Thymus (tissue), 11 donors: Measurements from ENCODE around the gene ACTN4. TPM values are rescaled to one million over a fixed set of nuclear protein-coding genes. Genes with fewer than 3 reads are reported as not detected.
"Not testable (repeated sequence)": the region's sequence is repeated elsewhere in the genome, so short reads cannot be mapped to it uniquely, and the experiment has no call there.

ENCODE experiments used
- DNase-seq, 9 donors: peaks; one replicate each; pipeline ENCODE4 v3.0.0-alpha.2; 2013; ENCODE audit warnings: low spot score in 9 of 9, low read depth in 6 of 9, missing footprints in 1 of 9
- H3K27ac ChIP-seq, 2 donors: one replicate each; pipeline ENCODE4 v1.5.1; 2013; ENCODE audit warnings: control low read depth in 1 of 2, low read depth in 1 of 2, low read length in 1 of 2, mild to moderate bottlenecking in 1 of 2, moderate library complexity in 1 of 2
- H3K27me3 ChIP-seq, 2 donors: one replicate each; pipeline ENCODE4 v1.5.1; 2013; ENCODE audit warnings: low read length in 1 of 2; ENCODE audit not compliant: control insufficient read depth in 2 of 2, insufficient read depth in 1 of 2
- H3K36me3 ChIP-seq, 2 donors: one replicate each; pipeline ENCODE4 v1.5.1; 2013; ENCODE audit warnings: low read length in 1 of 2, mild to moderate bottlenecking in 1 of 2, moderate library complexity in 1 of 2; ENCODE audit not compliant: control insufficient read depth in 2 of 2, insufficient read depth in 2 of 2
- H3K4me1 ChIP-seq, 2 donors: one replicate each; pipeline ENCODE4 v1.5.1; 2013; ENCODE audit warnings: low read length in 2 of 2; ENCODE audit not compliant: control insufficient read depth in 2 of 2, insufficient read depth in 2 of 2
- H3K4me3 ChIP-seq, 2 donors: one replicate each; pipeline ENCODE4 v1.5.1; 2013; ENCODE audit warnings: low read length in 2 of 2, control low read depth in 1 of 2, mild to moderate bottlenecking in 1 of 2
- H3K9me3 ChIP-seq, 2 donors: one replicate each; pipeline ENCODE4 v1.5.1; 2013; ENCODE audit warnings: low read length in 1 of 2, mild to moderate bottlenecking in 1 of 2; ENCODE audit not compliant: control insufficient read depth in 2 of 2, insufficient read depth in 1 of 2
- WGBS: extraction: QIAGEN DNeasy Blood & Tissue Kit; methylation state at CpG from one replicate; pipeline ENCODE4 v1.1.7; 2013; 5-methylcytosine and 5-hydroxymethylcytosine counted together
- polyA plus RNA-seq: library from polyadenylated mRNA; stranded (reverse); fragments of 200-250 nt; gene quantifications from one replicate; pipeline ENCODE4 v1.2.3, GENCODE V29; 2013
- total RNA-seq: library from RNA; stranded (reverse); fragments of 120-200 nt; gene quantifications from one replicate; pipeline ENCODE4 v1.2.4, GENCODE V29; 2013
- donor health status: healthy.

ACTN4 gene
- total and polyA plus RNA-seq, 2 donors = 23.8 to 124 TPM

DNA sequence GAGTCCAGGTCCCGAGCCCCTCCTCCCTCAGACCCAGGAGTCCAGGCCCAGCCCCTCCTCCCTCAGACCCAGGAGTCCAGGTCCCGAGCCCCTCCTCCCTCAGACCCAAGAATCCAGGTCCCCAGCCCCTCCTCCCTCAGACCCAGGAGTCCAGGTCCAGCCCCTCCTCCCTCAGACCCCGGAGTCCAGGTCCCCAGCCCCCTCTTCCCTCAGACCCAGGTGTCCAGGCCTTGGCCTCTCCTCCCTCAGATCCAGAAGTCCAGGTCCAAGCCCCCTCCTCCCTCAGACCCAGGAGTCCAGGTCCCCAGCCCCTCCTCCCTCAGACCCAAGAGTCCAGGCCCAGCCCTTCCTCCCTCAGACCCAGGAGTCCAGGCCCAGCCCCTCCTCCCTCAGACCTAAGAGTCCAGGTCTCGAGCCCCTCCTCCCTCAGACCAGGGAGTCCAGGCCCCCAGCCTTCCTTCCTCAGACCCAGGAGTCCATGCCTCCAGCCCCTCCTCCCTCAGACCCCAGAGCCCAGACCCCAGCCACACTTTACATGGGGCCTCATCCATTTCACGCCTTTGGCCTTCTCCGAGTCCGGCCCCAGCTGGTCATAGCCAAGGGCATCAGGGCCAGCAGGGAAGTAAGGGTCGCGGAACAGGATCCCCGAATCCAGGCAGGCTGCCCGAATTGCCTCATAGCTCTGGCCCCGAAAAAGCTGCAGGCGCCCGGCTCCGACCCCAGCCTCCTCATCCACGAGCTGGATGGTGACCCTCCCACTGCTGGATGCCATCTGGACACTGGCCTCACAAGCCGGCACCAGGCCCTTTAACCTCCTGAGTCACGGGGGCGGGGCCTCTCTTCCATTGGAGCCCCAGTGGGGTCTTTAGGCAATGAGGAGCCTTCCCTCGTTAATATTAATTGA is 96.2 kb downstream of the ACTN4 start:
- no peak overlapping the region for H3K4me3 ChIP-seq
- no peaks in the 10 kb centered on the region for H3K4me1 ChIP-seq
- H3K27ac ChIP-seq = no peak overlapping the region
- 88% methylated on average over 20 of the region's 20 CpGs for WGBS
- no peak for DNase-seq
- H3K27me3 ChIP-seq = peaks cover 0 to 3% of the 10 kb centered on the region in 2 donors
- H3K9me3 ChIP-seq = no peaks in the 10 kb centered on the region
- H3K36me3 ChIP-seq = no peaks in the 10 kb centered on the region

DNA sequence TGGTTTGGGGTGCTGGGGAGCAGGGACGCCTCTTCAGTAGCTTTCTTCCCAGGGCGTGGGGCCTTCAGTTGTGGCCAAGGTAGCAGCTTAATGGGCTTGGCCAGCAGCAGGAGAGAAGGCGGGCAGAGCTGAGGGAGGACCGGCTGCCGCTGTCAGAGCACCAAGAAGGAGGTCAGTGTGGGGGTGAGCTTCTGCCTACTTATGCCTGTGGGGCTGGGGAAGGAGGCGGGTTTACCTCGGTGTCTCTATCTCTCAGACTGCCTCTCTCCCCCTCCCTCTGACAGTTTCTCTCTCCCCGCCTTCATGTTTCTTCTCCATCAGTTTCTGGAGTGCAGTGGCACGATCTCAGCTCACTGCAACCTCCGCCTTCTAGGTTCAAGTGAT is 96.8 kb downstream of the ACTN4 start, which contains the start of gene CAPN12:
CAPN12 (minus strand) TSS at position 177 of the 384 bp plus-strand sequence. CDS start 309 bp downstream, outside the sequence.
- no peaks in the 10 kb centered on the region for H3K36me3 ChIP-seq
- H3K27ac ChIP-seq = no peak within 1 kb of the TSS
- no peaks in the 10 kb centered on the region for H3K27me3 ChIP-seq
- no peak for DNase-seq
- no peaks in the 10 kb centered on the region for H3K9me3 ChIP-seq
- WGBS = 92% methylated on average over 10 of the region's 10 CpGs
- H3K4me3 ChIP-seq = no peak within 1 kb of the TSS
- no peaks in the 10 kb centered on the region for H3K4me1 ChIP-seq

DNA sequence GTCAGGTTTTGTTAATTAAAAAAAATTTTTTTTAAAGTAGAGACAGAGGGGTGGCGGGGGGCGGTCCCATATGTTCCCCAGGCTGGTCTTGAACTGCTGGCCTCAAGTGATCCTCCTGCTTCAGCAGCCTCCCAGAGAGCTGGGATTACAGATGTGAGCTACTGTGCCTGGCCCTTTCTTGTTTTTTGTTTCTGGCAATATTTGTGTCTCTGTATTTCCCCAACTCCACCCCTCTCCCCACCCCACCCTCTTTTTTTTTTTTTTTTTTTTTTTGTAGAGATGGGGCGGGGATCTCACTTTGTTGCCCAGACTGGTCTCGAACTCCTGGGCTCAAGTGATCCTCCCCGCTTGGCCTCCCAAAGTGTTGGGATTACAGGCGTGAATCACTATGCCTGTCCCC is 97.4 kb downstream of the ACTN4 start:
- no peak overlapping the region for H3K27ac ChIP-seq
- no peaks in the 10 kb centered on the region for H3K36me3 ChIP-seq
- no peak overlapping the region for H3K4me3 ChIP-seq
- H3K9me3 ChIP-seq = no peaks in the 10 kb centered on the region
- DNase-seq = no peak
- H3K4me1 ChIP-seq = no peaks in the 10 kb centered on the region
- 87% methylated on average over 6 of the region's 6 CpGs for WGBS
- no peaks in the 10 kb centered on the region for H3K27me3 ChIP-seq

DNA sequence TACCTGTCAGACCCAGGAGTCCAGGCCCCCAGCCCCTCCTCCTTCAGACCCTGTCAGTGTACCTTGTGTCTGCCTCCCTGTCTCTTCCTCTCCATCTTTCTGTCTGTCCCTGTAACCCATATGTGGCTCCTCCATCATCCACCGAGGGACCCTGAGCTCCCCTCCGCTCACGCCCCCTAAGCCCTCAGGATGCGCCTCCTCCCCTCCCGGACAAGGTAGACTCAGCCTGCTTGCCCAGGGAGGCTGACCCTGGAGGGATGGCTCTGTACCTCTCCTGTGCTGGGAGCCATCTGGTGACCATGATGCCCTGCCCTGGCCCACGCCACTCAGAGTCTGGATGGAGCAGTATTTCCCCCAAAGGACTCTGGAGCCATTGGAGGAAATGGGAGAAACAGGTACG is 97.9 kb downstream of the ACTN4 start:
- DNase-seq = no peak
- Histone ChIP-seq H3K27me3 (peaks cover 0 to under 1% of the 10 kb centered on the region in 2 donors), H3K9me3 (no peaks in the 10 kb centered on the region), H3K36me3 (no peaks in the 10 kb centered on the region), H3K4me3 (no peak overlapping the region), H3K4me1 (no peaks in the 10 kb centered on the region), H3K27ac (no peak overlapping the region)
- 88% methylated on average over 7 of the region's 7 CpGs for WGBS

DNA sequence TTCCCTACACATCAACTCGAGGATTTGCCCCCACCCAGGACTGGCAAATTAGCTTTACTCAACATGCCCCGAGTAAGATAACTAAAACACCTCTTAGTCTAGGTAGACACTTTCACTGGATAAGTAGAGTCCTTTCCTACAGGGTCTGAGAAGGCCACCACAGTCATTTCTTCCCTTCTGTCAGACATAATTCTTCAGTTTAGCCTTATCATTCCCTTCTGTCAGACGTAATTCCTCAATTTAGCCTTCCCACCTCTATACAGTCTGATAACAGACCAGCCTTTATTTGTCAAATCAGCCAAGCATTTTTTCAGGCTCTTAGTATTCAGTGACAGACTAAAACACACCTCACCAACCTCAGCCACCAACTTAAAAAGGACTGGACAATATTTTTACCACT is 106.3 kb downstream of the ACTN4 start:
- H3K4me1 ChIP-seq, H3K27me3 ChIP-seq, DNase-seq, H3K4me3 ChIP-seq, H3K27ac ChIP-seq, H3K36me3 ChIP-seq, H3K9me3 ChIP-seq: not testable (repeated sequence)
- 94% methylated on average over 3 of the region's 3 CpGs for WGBS

DNA sequence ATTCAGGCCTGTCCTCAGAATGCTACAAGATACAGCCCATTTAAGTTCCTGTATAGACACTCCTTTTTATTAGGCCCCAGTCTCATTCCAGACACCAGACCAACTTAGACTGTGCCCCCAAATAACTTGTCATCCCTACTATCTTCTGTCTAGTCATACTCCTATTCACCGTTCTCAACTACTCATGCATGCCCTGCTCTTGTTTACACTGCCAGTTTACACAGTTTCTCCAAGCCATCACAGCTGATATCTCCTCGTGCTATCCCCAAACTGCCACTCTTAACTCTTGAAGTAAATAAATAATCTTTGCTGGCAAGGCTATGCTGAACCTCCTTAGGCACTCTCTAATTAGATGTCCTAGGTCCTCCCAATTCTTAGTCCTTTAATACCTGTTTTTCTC is 106.7 kb downstream of the ACTN4 start:
- H3K36me3 ChIP-seq, H3K4me1 ChIP-seq, H3K27me3 ChIP-seq, H3K4me3 ChIP-seq, DNase-seq, H3K9me3 ChIP-seq, H3K27ac ChIP-seq: not testable (repeated sequence)
- WGBS = 100% methylated on average over 2 of the region's 2 CpGs

DNA sequence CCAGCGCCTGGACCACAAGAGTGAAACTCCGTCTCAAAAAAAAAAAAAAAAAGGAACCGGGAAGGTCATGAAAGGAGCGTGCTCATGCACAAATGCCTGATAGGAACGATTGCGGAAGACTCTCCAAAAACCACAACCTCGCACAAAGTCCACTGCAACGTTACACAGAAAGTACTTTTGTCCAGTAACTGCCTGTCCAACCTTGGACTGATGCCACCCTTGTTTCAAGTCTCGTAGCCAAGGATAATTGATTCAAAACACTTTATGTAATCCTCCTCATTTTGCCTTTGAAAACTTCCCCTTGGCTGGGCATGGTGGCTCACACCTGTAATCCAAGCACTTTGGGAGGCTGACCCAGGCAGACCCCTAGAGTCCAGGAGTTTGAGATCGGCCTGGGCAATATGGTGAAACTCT is 112.1 kb downstream of the ACTN4 start:
- no peak overlapping the region for H3K27ac ChIP-seq
- no peaks in the 10 kb centered on the region for H3K9me3 ChIP-seq
- DNase-seq = no peak
- H3K36me3 ChIP-seq = no peaks in the 10 kb centered on the region
- H3K4me3 ChIP-seq = no peak overlapping the region
- H3K4me1 ChIP-seq = no peaks in the 10 kb centered on the region
- H3K27me3 ChIP-seq = no peaks in the 10 kb centered on the region
- WGBS = 92% methylated on average over 10 of the region's 10 CpGs

DNA sequence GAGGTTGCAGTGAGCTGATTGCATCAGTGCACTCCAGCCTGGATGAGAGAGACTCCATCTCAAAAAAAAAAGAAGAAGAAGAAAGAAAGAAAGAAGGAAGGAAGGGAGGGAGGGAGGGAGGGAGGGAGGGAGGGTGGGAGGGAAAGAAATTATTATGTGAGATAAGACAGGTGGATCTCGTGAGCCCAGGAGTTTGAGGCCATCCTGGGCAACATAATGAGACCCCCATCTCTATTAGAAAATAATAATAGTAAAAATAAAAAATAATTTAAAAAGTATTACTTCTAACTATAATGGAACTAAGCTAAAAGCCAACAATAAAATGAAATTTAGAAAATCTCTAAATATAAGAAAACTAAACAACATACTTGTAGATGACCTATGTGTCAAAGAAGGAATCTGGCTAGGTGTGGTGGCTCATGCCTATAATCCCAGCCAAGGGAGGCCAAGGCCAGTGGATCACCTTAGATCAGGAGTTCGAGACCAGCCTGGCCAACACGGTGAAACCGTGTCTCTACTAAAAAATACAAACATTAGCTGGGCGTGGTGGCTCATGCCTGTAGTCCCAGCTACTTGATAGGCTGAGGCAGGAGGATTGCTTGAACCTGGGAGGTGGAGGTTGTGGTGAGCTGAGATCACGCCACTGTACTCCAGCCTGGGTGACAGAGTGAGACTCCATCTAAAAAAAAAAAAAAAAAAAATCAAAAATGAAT is 113.5 kb downstream of the ACTN4 start:
- not testable (repeated sequence) for H3K27me3 ChIP-seq, H3K27ac ChIP-seq, H3K4me1 ChIP-seq, H3K4me3 ChIP-seq, H3K9me3 ChIP-seq, H3K36me3 ChIP-seq, DNase-seq
- 88% methylated on average over 6 of the region's 6 CpGs for WGBS

DNA sequence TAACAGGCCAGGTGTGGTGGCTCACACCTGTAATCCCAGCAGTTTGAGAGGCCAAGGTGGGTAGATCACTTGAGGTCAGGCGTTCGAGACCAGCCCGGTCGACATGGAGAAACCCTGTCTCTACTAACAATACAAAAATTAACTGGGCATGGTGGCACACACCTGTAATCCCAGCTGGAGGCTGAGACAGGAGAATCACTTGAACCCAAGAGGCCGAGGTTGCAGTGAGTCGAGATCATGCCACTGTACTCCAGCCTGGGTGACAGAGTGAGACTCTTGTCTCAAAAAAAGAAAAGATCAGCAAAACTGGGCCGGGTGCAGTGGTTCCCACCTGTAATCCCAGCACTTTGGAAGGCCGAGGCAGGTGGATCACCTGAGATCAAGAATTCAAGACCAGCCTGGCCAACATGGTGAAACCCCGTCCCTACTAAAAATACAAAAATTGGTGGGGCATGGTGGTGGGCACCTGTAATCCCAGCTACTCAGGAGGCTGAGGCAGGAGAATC is 114.5 kb downstream of the ACTN4 start:
- not testable (repeated sequence) for H3K27me3 ChIP-seq, H3K27ac ChIP-seq, H3K36me3 ChIP-seq, H3K4me1 ChIP-seq, H3K4me3 ChIP-seq, DNase-seq, H3K9me3 ChIP-seq
- 97% methylated on average over 9 of the region's 9 CpGs for WGBS
